ENCODE results near the gene C2CD4B.

Gene C2CD4B

GRCh38 chr15:62135532-62136134 is 29.5 kb downstream of the C2CD4B start (continued):
- TF ChIP-seq BCL6B (tag by site-specific recombination; IDR thresholded peaks at IDR 0.05) = peak; percentile 15; the same call in 1 of the 2 replicates
- peak; percentile 53; the same call in 1 of the 2 replicates for TF ChIP-seq OSR2 (tag by site-specific recombination; IDR thresholded peaks at IDR 0.05)
- TF ChIP-seq PRDM1 (tag by site-specific recombination; IDR thresholded peaks at IDR 0.05) = no peak
- peak; percentile 87 for TF ChIP-seq FEZF1 (tag by site-specific recombination; IDR thresholded peaks at IDR 0.05)
- peak; percentile 79; the same call in 1 of the 2 replicates for TF ChIP-seq ZNF692 (tag by site-specific recombination; IDR thresholded peaks at IDR 0.05)
- TF ChIP-seq WT1 (tag by site-specific recombination; IDR thresholded peaks at IDR 0.05) = no peak
- peak; percentile 67 for TF ChIP-seq EGR2 (tag by site-specific recombination; IDR thresholded peaks at IDR 0.05; ENCODE audit: low read depth)
- 0 out of 2 replicates have a peak, but pooled peaks have one; percentile 16 for TF ChIP-seq ZNF335 (tag by site-specific recombination; conservative IDR thresholded peaks at IDR 0.05)
- no peak for TF ChIP-seq ZNF585B (tag by site-specific recombination; IDR thresholded peaks at IDR 0.05)
- peak; percentile 74 for TF ChIP-seq KLF1 (tag by site-specific recombination; IDR thresholded peaks at IDR 0.05)
- no peak for TF ChIP-seq ZNF24 (tag by site-specific recombination; IDR thresholded peaks at IDR 0.05)
- peak; percentile 45; the same call in 1 of the 2 replicates for TF ChIP-seq PATZ1 (tag by site-specific recombination; IDR thresholded peaks at IDR 0.05)
- TF ChIP-seq ZNF23 (tag by site-specific recombination; IDR thresholded peaks at IDR 0.05; ENCODE audit: borderline replicate concordance) = no peak
- TF ChIP-seq ZBTB8A (tag by site-specific recombination; IDR thresholded peaks at IDR 0.05) = 0 out of 2 replicates have a peak, but pooled peaks have one; percentile 19
- peak; percentile 87 for TF ChIP-seq ZFHX2 (tag by site-specific recombination; conservative IDR thresholded peaks at IDR 0.05)
- peak; percentile 95 for TF ChIP-seq ZNF398 (tag by site-specific recombination; IDR thresholded peaks at IDR 0.05)
- TF ChIP-seq ZNF350 (tag by site-specific recombination; IDR thresholded peaks at IDR 0.05) = no peak
- no peak for TF ChIP-seq SP2 (tag by site-specific recombination; IDR thresholded peaks at IDR 0.05)
- peak; percentile 93 for TF ChIP-seq MZF1 (tag by site-specific recombination; IDR thresholded peaks at IDR 0.05; ENCODE audit: borderline replicate concordance)
- no peak for TF ChIP-seq ZNF416 (tag by site-specific recombination; IDR thresholded peaks at IDR 0.05)

- Histone ChIP-seq H3K4me3 (ENCODE audit: low read depth, low read length) (no peak overlapping the region), H3K36me3 (ENCODE audit: control insufficient read depth in 2 of 2, insufficient read depth in 1 of 2, low read length in 2 of 2) (no peaks in the 10 kb centered on the region), H3K27ac (ENCODE audit: extremely low read depth, low read depth, low read length) (no peak overlapping the region), H3K9me3 (ENCODE audit: control insufficient read depth, insufficient read depth, low read depth, low read length) (no peaks in the 10 kb centered on the region), H3K4me1 (ENCODE audit: control insufficient read depth, insufficient read depth, low read length) (peaks cover 13% of the 10 kb centered on the region)
- CTCF ChIA-PET = interaction anchor here (0.6 kb wide), 1 partner anchor 713 kb away, joined by 3 read pairs; no protein-coding TSS in a partner anchor
- POLR2A ChIA-PET = no interaction called here
- TF ChIP-seq ZBTB7A (tag by site-specific recombination; IDR thresholded peaks at IDR 0.05; ENCODE audit: low read depth) (no peak), ZNF19 (tag by site-specific recombination; IDR thresholded peaks at IDR 0.05; ENCODE audit: low read depth) (no peak), INSM2 (tag by site-specific recombination; IDR thresholded peaks at IDR 0.05) (no peak), ZNF623 (tag by site-specific recombination; IDR thresholded peaks at IDR 0.05) (peak; percentile 53), ZNF16 (tag by site-specific recombination; IDR thresholded peaks at IDR 0.05; ENCODE audit: low read depth) (no peak), SP3 (tag by site-specific recombination; IDR thresholded peaks at IDR 0.05) (no peak), BCL6B (tag by site-specific recombination; IDR thresholded peaks at IDR 0.05) (no peak), ZSCAN23 (tag by site-specific recombination; IDR thresholded peaks at IDR 0.05) (no peak), ZNF433 (tag by site-specific recombination; IDR thresholded peaks at IDR 0.05; ENCODE audit: low read depth) (peak; percentile 19; the same call in 1 of the 2 replicates)
These were observed 31.9 kb downstream of the C2CD4B start for GRCh38 chr15:62133141-62133540.

All from HEK293 (cell line).